Measurements from ENCODE around the gene LPP. TPM values are rescaled to one million over a fixed set of nuclear protein-coding genes. Genes with fewer than 3 reads are reported as not detected.
A peak's percentile ranks its signal among the peaks of the same experiment; 100 is the strongest.

The LPP gene
- total RNA-seq, 1 experiment from 2014 or later: 264 TPM

GRCh38 chr3:188727052-188727451 is 573.1 kb downstream of the LPP start:
- H3K27ac Mint-ChIP-seq (ENCODE audit: unreplicated experiment): no peak overlapping the region
- H3K36me3 Mint-ChIP-seq (ENCODE audit: insufficient read depth, unreplicated experiment): no peaks in the 10 kb centered on the region
- no peaks in the 10 kb centered on the region for H3K27me3 Mint-ChIP-seq (ENCODE audit: unreplicated experiment)
- no peak overlapping the region for H3K4me3 Mint-ChIP-seq (ENCODE audit: low read depth, unreplicated experiment)
- no TSS peak for BruUV-seq (replicated peaks)
- H3K9me3 Mint-ChIP-seq (ENCODE audit: low read depth, unreplicated experiment): no peaks in the 10 kb centered on the region
- H3K4me1 Mint-ChIP-seq (ENCODE audit: low read depth, unreplicated experiment): no peaks in the 10 kb centered on the region
- CTCF ChIA-PET: no interaction called here
- DNase-seq: no peak
- intact Hi-C loops (cut with micrococcal nuclease; ENCODE audit: unreplicated experiment): no loop called here
- no peak for TF ChIP-seq CTCF (IDR thresholded peaks at IDR 0.05; ENCODE audit: unreplicated experiment)

DNA sequence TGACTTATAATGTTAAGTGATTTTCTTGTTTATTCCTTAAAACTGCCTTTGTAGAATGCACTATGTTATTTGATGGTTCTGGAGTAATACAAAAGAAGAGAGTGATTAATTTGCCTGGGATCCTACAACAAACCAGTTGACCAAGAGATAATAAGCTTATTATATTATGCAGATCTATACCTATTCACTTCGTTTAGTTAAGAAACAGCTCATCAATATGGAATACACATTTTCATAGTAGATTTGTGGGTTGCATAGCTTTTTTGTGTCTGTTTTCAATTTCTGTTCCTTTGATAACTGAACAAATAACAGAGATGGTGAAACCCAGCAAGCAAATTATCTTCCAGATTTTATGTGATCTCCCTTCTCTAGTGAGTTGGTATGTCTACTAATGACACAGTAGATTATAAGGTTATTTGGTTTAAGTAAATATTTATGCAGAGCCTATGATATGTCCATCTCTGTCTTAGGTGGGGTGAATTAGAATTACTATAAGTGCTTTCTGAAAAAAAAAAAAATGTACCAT is 574.5 kb downstream of the LPP start:
- CTCF ChIA-PET: interaction anchor here (0.7 kb wide), 1 partner anchor 281 kb away, joined by 3 read pairs; no protein-coding TSS in a partner anchor
- no peaks in the 10 kb centered on the region for H3K36me3 Mint-ChIP-seq (ENCODE audit: insufficient read depth, unreplicated experiment)
- no peak for TF ChIP-seq CTCF (IDR thresholded peaks at IDR 0.05; ENCODE audit: unreplicated experiment)
- intact Hi-C loops (cut with micrococcal nuclease; ENCODE audit: unreplicated experiment): no loop called here
- no peak for DNase-seq
- H3K27me3 Mint-ChIP-seq (ENCODE audit: unreplicated experiment): no peaks in the 10 kb centered on the region
- no peaks in the 10 kb centered on the region for H3K9me3 Mint-ChIP-seq (ENCODE audit: low read depth, unreplicated experiment)
- no peak overlapping the region for H3K27ac Mint-ChIP-seq (ENCODE audit: unreplicated experiment)
- BruUV-seq (replicated peaks): no TSS peak
- no peaks in the 10 kb centered on the region for H3K4me1 Mint-ChIP-seq (ENCODE audit: low read depth, unreplicated experiment)
- H3K4me3 Mint-ChIP-seq (ENCODE audit: low read depth, unreplicated experiment): no peak overlapping the region

DNA sequence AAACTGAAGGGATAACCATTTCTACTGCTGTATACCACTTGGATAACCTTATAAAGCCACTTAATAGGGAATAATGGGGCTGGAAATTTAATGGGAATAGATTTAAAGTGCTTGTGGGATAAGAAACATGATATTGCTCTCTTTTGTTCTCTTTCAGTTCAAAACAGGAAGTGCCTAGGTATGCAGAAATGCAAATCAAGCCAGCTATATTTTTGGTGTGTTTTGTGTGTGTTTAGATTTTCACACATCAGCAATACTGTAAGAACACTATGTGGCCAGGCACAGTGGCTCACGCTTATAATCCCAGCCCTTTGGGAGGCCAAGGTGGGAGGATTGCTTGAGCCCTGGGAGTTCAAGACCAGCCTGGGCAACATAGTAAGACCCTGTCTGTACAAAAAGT is 575.5 kb downstream of the LPP start:
- CTCF ChIA-PET: interaction anchor here (0.7 kb wide), 1 partner anchor 282 kb away, joined by 3 read pairs; no protein-coding TSS in a partner anchor
- Mint-ChIP-seq H3K36me3 (ENCODE audit: insufficient read depth, unreplicated experiment) (no peaks in the 10 kb centered on the region), H3K4me3 (ENCODE audit: low read depth, unreplicated experiment) (no peak overlapping the region), H3K9me3 (ENCODE audit: low read depth, unreplicated experiment) (no peaks in the 10 kb centered on the region), H3K4me1 (ENCODE audit: low read depth, unreplicated experiment) (peaks cover 2% of the 10 kb centered on the region), H3K27ac (ENCODE audit: unreplicated experiment) (peak overlapping the region; percentile 8), H3K27me3 (ENCODE audit: unreplicated experiment) (no peaks in the 10 kb centered on the region)
- intact Hi-C loops (cut with micrococcal nuclease; ENCODE audit: unreplicated experiment): no loop called here
- no TSS peak for BruUV-seq (replicated peaks)
- no peak for DNase-seq
- no peak for TF ChIP-seq CTCF (IDR thresholded peaks at IDR 0.05; ENCODE audit: unreplicated experiment)

GRCh38 chr3:188734395-188734794 is 580.4 kb downstream of the LPP start:
- Mint-ChIP-seq H3K9me3 (ENCODE audit: low read depth, unreplicated experiment) (no peaks in the 10 kb centered on the region), H3K36me3 (ENCODE audit: insufficient read depth, unreplicated experiment) (no peaks in the 10 kb centered on the region), H3K4me1 (ENCODE audit: low read depth, unreplicated experiment) (peaks cover 6% of the 10 kb centered on the region), H3K4me3 (ENCODE audit: low read depth, unreplicated experiment) (no peak overlapping the region), H3K27ac (ENCODE audit: unreplicated experiment) (no peak overlapping the region), H3K27me3 (ENCODE audit: unreplicated experiment) (no peaks in the 10 kb centered on the region)
- CTCF ChIA-PET: interaction anchor here (0.6 kb wide), 1 partner anchor 571 kb away, joined by 3 read pairs; no protein-coding TSS in a partner anchor
- intact Hi-C loops (cut with micrococcal nuclease; ENCODE audit: unreplicated experiment): no loop called here
- DNase-seq: peak; percentile 26
- no peak for TF ChIP-seq CTCF (IDR thresholded peaks at IDR 0.05; ENCODE audit: unreplicated experiment)
- BruUV-seq (replicated peaks): no TSS peak
